ENCODE results near the gene SYTL2. TPM values are rescaled to one million over a fixed set of nuclear protein-coding genes. Genes with fewer than 3 reads are reported as not detected.

Gene SYTL2, protein sequence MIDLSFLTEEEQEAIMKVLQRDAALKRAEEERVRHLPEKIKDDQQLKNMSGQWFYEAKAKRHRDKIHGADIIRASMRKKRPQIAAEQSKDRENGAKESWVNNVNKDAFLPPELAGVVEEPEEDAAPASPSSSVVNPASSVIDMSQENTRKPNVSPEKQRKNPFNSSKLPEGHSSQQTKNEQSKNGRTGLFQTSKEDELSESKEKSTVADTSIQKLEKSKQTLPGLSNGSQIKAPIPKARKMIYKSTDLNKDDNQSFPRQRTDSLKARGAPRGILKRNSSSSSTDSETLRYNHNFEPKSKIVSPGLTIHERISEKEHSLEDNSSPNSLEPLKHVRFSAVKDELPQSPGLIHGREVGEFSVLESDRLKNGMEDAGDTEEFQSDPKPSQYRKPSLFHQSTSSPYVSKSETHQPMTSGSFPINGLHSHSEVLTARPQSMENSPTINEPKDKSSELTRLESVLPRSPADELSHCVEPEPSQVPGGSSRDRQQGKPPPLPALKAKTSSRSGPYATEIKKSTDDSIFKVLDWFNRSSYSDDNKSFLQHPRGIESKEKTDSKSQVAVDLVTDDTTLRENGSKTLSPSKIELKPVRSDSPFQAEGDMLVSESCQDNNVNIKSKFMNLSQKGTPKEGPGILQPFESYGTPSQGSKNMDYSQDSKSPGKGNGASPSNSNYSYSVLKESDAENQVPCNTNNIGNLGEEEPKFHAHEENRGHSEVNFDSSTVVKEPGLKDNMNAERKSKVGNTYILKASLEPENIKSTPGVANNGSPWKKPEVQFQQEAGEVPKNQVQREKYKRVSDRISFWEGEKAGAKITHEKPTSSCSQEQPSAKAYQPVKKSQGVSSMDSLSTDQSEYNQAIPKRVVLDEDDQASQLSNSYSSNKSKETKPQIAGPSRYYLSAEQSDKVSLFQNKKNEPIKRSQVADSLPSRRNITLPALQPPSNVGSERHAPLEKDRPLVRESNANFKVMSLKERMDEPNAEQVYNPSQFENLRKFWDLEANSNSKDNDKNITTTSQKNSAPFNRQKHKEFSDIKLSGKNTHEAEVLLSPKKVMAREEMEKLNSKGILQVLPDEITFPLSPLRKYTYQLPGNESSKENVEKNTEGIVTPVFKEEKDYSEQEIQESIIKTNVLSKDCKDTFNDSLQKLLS (N-terminal part only)
- total RNA-seq: 28.9 and 196 TPM in 2 replicates

GRCh38 chr11:85810871-85811611 is at the start of gene SYTL2:
SYTL2 (minus strand) TSS chr11:85811141; CDS start chr11:85757725, 53,416 bp downstream.

DNA sequence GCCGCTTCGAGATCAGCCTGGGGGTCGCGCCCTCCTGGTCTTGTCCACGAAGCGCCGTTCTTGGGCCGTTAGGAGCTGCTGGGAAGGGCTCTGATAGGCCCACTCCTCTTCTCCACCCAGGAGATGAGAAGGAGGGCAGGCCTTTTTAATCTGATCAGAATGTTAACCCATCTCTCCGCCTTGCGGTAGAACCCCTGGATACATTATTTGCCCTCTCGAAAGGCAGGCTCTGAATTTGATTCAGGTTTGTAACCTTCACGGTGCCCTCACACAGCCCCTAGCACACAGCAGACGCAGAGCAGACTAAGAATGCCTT is 44.4 kb upstream of the SYTL2 start, which contains the start of gene CCDC83:
CCDC83 (plus strand) TSS at position 43 of the 316 bp plus-strand sequence. CDS start 9,741 bp downstream, outside the sequence.

GRCh38 chr11:85685820-85686459 is 125.0 kb downstream of the SYTL2 start, which contains the start of gene CCDC89:
CCDC89 (minus strand) TSS chr11:85686195; CDS start chr11:85686130, 65 bp downstream.

DNA sequence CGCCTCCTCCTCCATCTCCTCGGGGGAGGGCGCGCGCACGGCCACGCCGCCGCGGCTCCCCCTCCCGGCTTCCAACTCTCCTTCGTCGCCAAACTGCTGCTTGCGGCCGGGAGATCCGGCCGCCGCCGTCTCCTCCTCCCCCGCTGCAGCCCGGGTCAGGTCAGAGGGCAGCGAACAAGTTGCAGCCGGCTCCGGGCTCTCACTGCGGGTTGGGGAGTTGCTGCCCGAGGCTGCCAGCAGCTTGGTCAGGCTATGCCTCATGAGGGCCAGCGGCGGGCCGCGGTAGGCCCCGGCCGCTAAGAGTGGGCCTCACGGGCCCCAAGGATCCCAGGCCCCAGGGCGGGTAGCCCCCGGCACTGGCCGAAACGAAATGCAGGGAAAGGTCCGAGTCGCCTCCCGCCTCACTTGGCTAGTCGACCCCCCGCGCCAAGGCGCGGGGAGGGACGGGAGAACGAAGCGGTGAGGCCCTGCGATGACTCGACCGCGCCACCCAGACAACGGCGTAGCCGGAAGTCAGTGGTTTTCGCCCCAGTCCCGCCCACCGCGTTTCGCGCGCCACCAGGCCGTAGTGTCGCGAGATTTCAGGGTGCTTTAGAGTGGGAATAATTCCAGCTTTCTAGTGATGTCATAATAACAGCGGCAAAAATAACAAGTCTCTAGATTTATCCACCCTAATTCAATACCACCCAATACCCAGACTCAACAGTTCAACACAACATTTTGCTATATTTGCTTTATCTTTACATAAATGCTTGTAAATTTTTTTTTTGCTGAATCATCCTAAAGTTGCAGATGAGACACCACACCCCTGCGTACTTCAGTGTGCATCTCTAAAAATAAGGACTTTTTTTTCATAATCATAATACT is 146.1 kb downstream of the SYTL2 start, which contains the start of gene CREBZF:
CREBZF (minus strand) TSS at position 515 of the 867 bp plus-strand sequence; CDS start at position 261, 254 bp downstream.

GRCh38 chr11:85647604-85648299 is 163.2 kb downstream of the SYTL2 start, which contains the start of gene TMEM126A:
TMEM126A (plus strand) TSS chr11:85647967; CDS start chr11:85650256, 2,289 bp downstream.

Other genes starting within 250 kb of the SYTL2 start
- gene DLG2, start 183.8 kb downstream of the SYTL2 start, total RNA-seq: 1.6 and 1.9 TPM in 2 replicates
- 36.5 and 47.0 TPM in 2 replicates for gene TMEM126B, start 182.5 kb downstream of the SYTL2 start, total RNA-seq
- 18.1 and 26.2 TPM in 2 replicates for gene TMEM126A, start 163.2 kb downstream of the SYTL2 start, total RNA-seq
- gene CREBZF, start 146.0 kb downstream of the SYTL2 start, total RNA-seq: 36.3 and 37.8 TPM in 2 replicates
- 1.9 and 4.2 TPM in 2 replicates for gene CCDC89, start 124.9 kb downstream of the SYTL2 start, total RNA-seq
- not detected in 2 replicates for gene CCDC83, start 44.2 kb upstream of the SYTL2 start, total RNA-seq

Measured in smooth muscle cell of the pulmonary artery (primary cell).